ENCODE data around the gene MOGAT1.
A peak's percentile ranks its signal among the peaks of the same experiment; 100 is the strongest.

MOGAT1 gene

GRCh38 chr2:222703886-222704285 lies 32.4 kb downstream of the MOGAT1 start:
- TF ChIP-seq CTCF (IDR thresholded peaks at IDR 0.05; ENCODE audit: low read depth, low read length) = no peak
- no peak overlapping the region for H3K4me3 ChIP-seq (ENCODE audit: low read depth, low read length)

GRCh38 chr2:222706616-222707015 lies 35.2 kb downstream of the MOGAT1 start:
- no peak overlapping the region for H3K4me3 ChIP-seq (ENCODE audit: low read depth, low read length)
- TF ChIP-seq CTCF (IDR thresholded peaks at IDR 0.05; ENCODE audit: low read depth, low read length) = no peak

- H3K4me3 ChIP-seq (ENCODE audit: low read depth, low read length) = no peak overlapping the region
These were observed 35.7 kb downstream of the MOGAT1 start for GRCh38 chr2:222707102-222707688.

GRCh38 chr2:222707689-222708273 lies 36.3 kb downstream of the MOGAT1 start:
- no peak for TF ChIP-seq CTCF (IDR thresholded peaks at IDR 0.05; ENCODE audit: low read depth, low read length)
- no peak overlapping the region for H3K4me3 ChIP-seq (ENCODE audit: low read depth, low read length)

More at GRCh38 chr2:222707102-222707688, 35.7 kb downstream of the MOGAT1 start:
- TF ChIP-seq CTCF (IDR thresholded peaks at IDR 0.05; ENCODE audit: low read depth, low read length) = no peak

GRCh38 chr2:222708274-222708710 lies 36.8 kb downstream of the MOGAT1 start:
- peak; percentile 88 for TF ChIP-seq CTCF (IDR thresholded peaks at IDR 0.05; ENCODE audit: low read depth, low read length)
- H3K4me3 ChIP-seq (ENCODE audit: low read depth, low read length) = no peak overlapping the region

- H3K4me3 ChIP-seq (ENCODE audit: low read depth, low read length) = peak overlapping the region; percentile 33
These were observed 37.9 kb downstream of the MOGAT1 start for GRCh38 chr2:222709191-222709891.

More at GRCh38 chr2:222709191-222709891, 37.9 kb downstream of the MOGAT1 start:
- TF ChIP-seq CTCF (IDR thresholded peaks at IDR 0.05; ENCODE audit: low read depth, low read length) = no peak
